GM13977 (cell line): Measurements from ENCODE around the gene DNAJB8.

Source experiments
- DNase-seq: peaks from one replicate; pipeline ENCODE4 v3.0.0; 2012; ENCODE audit warnings: low spot score
- CTCF ChIP-seq: IDR thresholded peaks from 2 replicates; pipeline ENCODE4 v1.5.1; 2012; ENCODE audit warnings: mild to moderate bottlenecking, control low read depth; ENCODE audit not compliant: insufficient read depth; ENCODE audit errors: extremely low read depth, missing control alignments
- in situ Hi-C: fragments of 300-500 bp; cut with MboI; formaldehyde crosslinking; loops from one replicate; pipeline ENCODE4 v1.12.0; 2022; ENCODE audit warnings: low sequenced_read_pairs, low pct_unique_long_range_greater_than_20kb, mixed read lengths, inconsistent platforms; ENCODE audit not compliant: unreplicated experiment

DNAJB8 gene

GRCh38 chr3:128491941-128492670, 25.4 kb upstream of the DNAJB8 start:
- in situ Hi-C loops: loop anchor here (25.0 kb wide), 1 partner anchor 405 kb away; no protein-coding TSS in a partner anchor
- DNase-seq: no peak
- TF ChIP-seq CTCF: no peak

GRCh38 chr3:128491691-128491940, 24.9 kb upstream of the DNAJB8 start:
- no peak for DNase-seq
- in situ Hi-C loops: loop anchor here (25.0 kb wide), 1 partner anchor 404 kb away; no protein-coding TSS in a partner anchor
- TF ChIP-seq CTCF: no peak

GRCh38 chr3:128490915-128491690, 24.4 kb upstream of the DNAJB8 start:
- no peak for TF ChIP-seq CTCF
- in situ Hi-C loops: loop anchor here (25.0 kb wide), 1 partner anchor 404 kb away; no protein-coding TSS in a partner anchor
- no peak for DNase-seq

- no peak for DNase-seq
- TF ChIP-seq CTCF: no peak
- in situ Hi-C loops: loop anchor here (25.0 kb wide), 1 partner anchor 403 kb away; no protein-coding TSS in a partner anchor
Observed at GRCh38 chr3:128490650-128490914, 23.9 kb upstream of the DNAJB8 start.

- in situ Hi-C loops: loop anchor here (25.0 kb wide), 1 partner anchor 403 kb away; no protein-coding TSS in a partner anchor
- no peak for DNase-seq
- no peak for TF ChIP-seq CTCF
Observed at GRCh38 chr3:128489927-128490649, 23.4 kb upstream of the DNAJB8 start.

GRCh38 chr3:128489674-128489926, 22.9 kb upstream of the DNAJB8 start:
- in situ Hi-C loops: loop anchor here (25.0 kb wide), 1 partner anchor 402 kb away; no protein-coding TSS in a partner anchor
- TF ChIP-seq CTCF: no peak
- no peak for DNase-seq
